Duodenal mucosa (tissue), 2 donors: ENCODE results near the gene CARS2.
"Not testable (repeated sequence)": the region's sequence is repeated elsewhere in the genome, so short reads cannot be mapped to it uniquely, and the experiment has no call there.

ENCODE experiments used
- H3K27ac ChIP-seq: one replicate; pipeline ENCODE4 v1.7.0; 2013; ENCODE audit warnings: low read depth, low read length
- H3K27me3 ChIP-seq, 2 donors: one replicate each; pipeline ENCODE4 v1.7.0; 2013; ENCODE audit warnings: low read length in 2 of 2, control low read depth in 1 of 2; ENCODE audit not compliant: insufficient read depth in 2 of 2, control insufficient read depth in 1 of 2
- H3K36me3 ChIP-seq, 2 donors: one replicate each; pipeline ENCODE4 v1.7.0; 2013; ENCODE audit warnings: low read length in 2 of 2, control low read depth in 1 of 2; ENCODE audit not compliant: insufficient read depth in 2 of 2, control insufficient read depth in 1 of 2
- H3K4me1 ChIP-seq, 2 donors: one replicate each; pipeline ENCODE4 v1.7.0; 2013; ENCODE audit warnings: low read length in 2 of 2, control low read depth in 1 of 2; ENCODE audit not compliant: insufficient read depth in 2 of 2, control insufficient read depth in 1 of 2
- H3K4me3 ChIP-seq, 2 donors: one replicate each; pipeline ENCODE4 v1.7.0; 2013; ENCODE audit warnings: low read length in 2 of 2, low read depth in 1 of 2
- H3K9ac ChIP-seq, 2 donors: one replicate each; pipeline ENCODE4 v1.7.0; 2013; ENCODE audit warnings: low read length in 2 of 2, low read depth in 1 of 2
- H3K9me3 ChIP-seq, 2 donors: one replicate each; pipeline ENCODE4 v1.7.0; 2013; ENCODE audit warnings: low read length in 2 of 2, control low read depth in 1 of 2; ENCODE audit not compliant: control insufficient read depth in 1 of 2

The CARS2 gene

DNA sequence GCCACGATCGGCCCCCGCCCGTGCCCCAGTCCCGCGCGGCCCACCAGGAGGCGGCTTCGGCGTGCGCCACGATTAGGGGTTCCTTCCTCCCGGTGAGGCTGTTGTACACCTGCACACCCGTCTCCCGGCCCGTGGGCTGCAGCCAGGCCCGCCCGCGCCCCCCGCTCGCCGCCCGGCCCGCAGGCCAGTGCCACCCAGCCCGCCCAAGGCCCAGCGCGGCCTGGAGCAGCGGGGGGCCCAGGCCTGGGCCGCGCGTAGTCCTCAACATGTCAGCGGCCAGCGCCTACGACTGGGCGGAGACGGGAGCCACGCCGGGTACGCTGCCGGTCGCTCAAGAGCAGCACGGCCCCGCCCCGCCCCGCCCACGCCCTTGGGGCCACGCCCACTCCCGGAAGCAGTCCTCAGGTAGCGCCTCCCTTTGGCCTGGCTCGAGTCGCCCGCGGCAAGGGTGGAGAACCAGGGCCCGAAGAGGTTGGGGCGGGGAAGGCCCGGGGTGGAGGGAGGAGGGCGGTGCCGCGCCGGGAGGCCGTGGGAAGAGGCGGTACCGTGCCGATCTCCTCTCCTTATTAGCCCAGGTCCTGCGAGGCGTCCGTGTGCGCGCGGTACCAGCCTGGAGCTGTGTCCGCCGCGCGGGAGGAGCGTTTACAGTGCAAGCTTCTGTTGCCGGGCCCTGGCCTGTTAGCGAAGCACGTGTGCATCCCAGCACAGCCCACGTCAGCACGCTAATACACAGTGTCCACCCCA is at the start of gene CARS2:
Gene CARS2, minus strand, starts transcription at position 291 of the 744 bp plus-strand sequence. Its CDS starts 23 bp downstream, at position 268.
- Histone ChIP-seq H3K4me1 (peaks cover 12 to 16% of the 10 kb centered on the region in 2 donors), H3K27ac (peak within 1 kb of the TSS; percentile 71), H3K4me3 (peak within 1 kb of the TSS; percentile 81 to 86), H3K9me3 (no peaks in the 10 kb centered on the region), H3K9ac (peak within 1 kb of the TSS; percentile 59 to 76), H3K27me3 (no peaks in the 10 kb centered on the region), H3K36me3 (peaks cover 2 to 23% of the 10 kb centered on the region in 2 donors)

GRCh38 chr13:110748271-110748670 is 42.4 kb upstream of the CARS2 start:
- Histone ChIP-seq H3K27me3 (no peaks in the 10 kb centered on the region), H3K27ac (no peak overlapping the region), H3K4me3 (no peak overlapping the region), H3K4me1 (no peaks in the 10 kb centered on the region), H3K9ac (no peak overlapping the region), H3K36me3 (no peaks in the 10 kb centered on the region), H3K9me3 (peaks cover 5 to 7% of the 10 kb centered on the region in 2 donors)

DNA sequence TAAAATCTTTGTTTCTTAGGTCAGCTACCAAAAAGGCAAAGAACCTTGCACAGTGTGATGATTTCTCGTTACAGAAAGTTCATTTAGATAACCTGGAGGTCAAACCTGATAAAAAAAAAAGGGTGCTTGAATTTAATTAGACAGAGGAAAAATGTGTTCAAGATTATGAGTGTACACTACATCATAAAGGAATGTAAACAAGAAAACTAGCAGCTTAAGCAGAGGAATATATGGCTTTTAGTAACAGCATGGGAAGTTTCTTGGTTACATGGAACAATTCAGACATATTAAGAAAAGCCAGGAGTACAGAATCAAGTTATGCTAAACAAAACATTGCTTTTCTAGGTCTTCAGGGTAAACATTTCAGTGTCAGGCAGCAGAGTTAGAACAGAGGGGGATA is 40.5 kb upstream of the CARS2 start:
- H3K4me3 ChIP-seq: no peak overlapping the region
- no peak overlapping the region for H3K27ac ChIP-seq
- H3K27me3 ChIP-seq: no peaks in the 10 kb centered on the region
- no peak overlapping the region for H3K9ac ChIP-seq
- H3K4me1 ChIP-seq: no peaks in the 10 kb centered on the region
- peaks cover 8 to 11% of the 10 kb centered on the region in 2 donors for H3K9me3 ChIP-seq
- no peaks in the 10 kb centered on the region for H3K36me3 ChIP-seq

GRCh38 chr13:110743687-110744086 is 37.8 kb upstream of the CARS2 start:
- Histone ChIP-seq H3K4me3 (no peak overlapping the region), H3K27me3 (no peaks in the 10 kb centered on the region), H3K36me3 (no peaks in the 10 kb centered on the region), H3K27ac (no peak overlapping the region), H3K4me1 (no peaks in the 10 kb centered on the region), H3K9ac (no peak overlapping the region), H3K9me3 (peaks cover 8 to 11% of the 10 kb centered on the region in 2 donors)

- Histone ChIP-seq H3K36me3 (no peaks in the 10 kb centered on the region), H3K4me1 (no peaks in the 10 kb centered on the region), H3K9me3 (peaks cover 0 to 4% of the 10 kb centered on the region in 2 donors), H3K9ac (no peak overlapping the region), H3K4me3 (no peak overlapping the region), H3K27me3 (no peaks in the 10 kb centered on the region), H3K27ac (no peak overlapping the region)
These were observed 31.6 kb upstream of the CARS2 start for GRCh38 chr13:110737555-110737954.

- Histone ChIP-seq H3K27me3 (no peaks in the 10 kb centered on the region), H3K36me3 (no peaks in the 10 kb centered on the region), H3K27ac (no peak overlapping the region), H3K4me3 (no peak overlapping the region), H3K9me3 (peaks cover 0 to 4% of the 10 kb centered on the region in 2 donors), H3K9ac (no peak overlapping the region), H3K4me1 (no peaks in the 10 kb centered on the region)
These were observed 28.6 kb upstream of the CARS2 start for GRCh38 chr13:110734561-110734960.

- H3K4me1 ChIP-seq: peaks cover 0 to 3% of the 10 kb centered on the region in 2 donors
- no peak overlapping the region for H3K9ac ChIP-seq
These were observed 25.2 kb upstream of the CARS2 start for GRCh38 chr13:110731072-110731471.

GRCh38 chr13:110726726-110727125 is 20.8 kb upstream of the CARS2 start:
- Histone ChIP-seq H3K27me3 (no peaks in the 10 kb centered on the region), H3K4me1 (peaks cover 5 to 17% of the 10 kb centered on the region in 2 donors), H3K36me3 (no peaks in the 10 kb centered on the region), H3K9ac (no peak overlapping the region), H3K4me3 (no peak overlapping the region), H3K9me3 (no peaks in the 10 kb centered on the region), H3K27ac (no peak overlapping the region)

More at GRCh38 chr13:110731072-110731471, 25.2 kb upstream of the CARS2 start:
- Histone ChIP-seq H3K27ac (no peak overlapping the region), H3K27me3 (no peaks in the 10 kb centered on the region), H3K4me3 (no peak overlapping the region), H3K9me3 (no peaks in the 10 kb centered on the region), H3K36me3 (no peaks in the 10 kb centered on the region)

DNA sequence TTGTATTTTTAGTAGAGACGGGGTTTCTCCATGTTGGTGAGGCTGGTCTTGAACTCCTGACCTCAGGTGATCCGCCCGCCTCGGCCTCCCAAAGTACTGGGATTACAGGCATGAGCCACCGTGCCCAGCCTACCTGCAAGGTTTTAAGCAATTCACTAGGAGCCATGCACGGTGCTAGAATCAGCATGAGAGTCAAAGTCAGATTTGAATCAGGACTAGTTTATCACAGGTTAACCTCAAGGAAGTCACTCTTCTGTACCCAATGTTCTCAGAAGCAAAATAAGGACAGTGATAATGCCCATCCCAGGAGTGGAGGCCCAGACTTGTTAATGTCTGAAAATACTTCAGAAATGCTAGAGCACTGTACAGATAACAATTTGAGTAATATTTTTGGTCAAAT is 20.2 kb upstream of the CARS2 start:
- H3K4me3 ChIP-seq, H3K9ac ChIP-seq, H3K27ac ChIP-seq, H3K36me3 ChIP-seq, H3K9me3 ChIP-seq, H3K27me3 ChIP-seq: not testable (repeated sequence)
- peaks cover 5 to 17% of the 10 kb centered on the region in 2 donors for H3K4me1 ChIP-seq

GRCh38 chr13:110723598-110723997 is 17.7 kb upstream of the CARS2 start:
- H3K4me1 ChIP-seq: peaks cover 8 to 17% of the 10 kb centered on the region in 2 donors
- H3K36me3 ChIP-seq: peaks cover 13 to 17% of the 10 kb centered on the region in 2 donors
- no peak overlapping the region for H3K9ac ChIP-seq
- H3K27me3 ChIP-seq: no peaks in the 10 kb centered on the region
- H3K4me3 ChIP-seq: no peak overlapping the region
- no peaks in the 10 kb centered on the region for H3K9me3 ChIP-seq
- H3K27ac ChIP-seq: no peak overlapping the region
